HCT116 (cell line): ENCODE data around the gene GANC. TPM values are rescaled to one million over a fixed set of nuclear protein-coding genes. Genes with fewer than 3 reads are reported as not detected.

ENCODE experiments used
- ATAC-seq: fragments of 200-7000 bp; cut with Tn5 transposase; 2 replicates; pipeline ENCODE4 v1.9.1; 2020; ENCODE audit warnings: mild to moderate bottlenecking, moderate library complexity
- BruUV-seq: library from RNA; stranded (reverse); fragments of 400-500 nt; replicated peaks from 2 replicates; lab custom pipeline; 2021; lab: Mats Ljungman, UMichigan
- CTCF ChIA-PET: fragments of 300-600 bp; sonication (Branson Sonifier 250); formaldehyde crosslinking; loops from one replicate; lab custom pipeline; 2021; ENCODE audit warnings: antibody characterized with exemption; lab: Charles Lee
- POLR2A ChIA-PET: fragments of 300-600, 350-600 bp; sonication (Branson Sonifier 250); formaldehyde crosslinking; loops from one replicate; lab custom pipeline; 2021; ENCODE audit warnings: antibody characterized with exemption; lab: Charles Lee
- RAD21 ChIA-PET, 2 experiments: fragments of 300-600 bp; sonication (Branson Sonifier 250); formaldehyde crosslinking; loops; one replicate each; lab custom pipeline; 2023; ENCODE audit warnings: low total read pairs in 2 of 2; ENCODE audit not compliant: uncharacterized antibody in 2 of 2, unreplicated experiment in 2 of 2, low non-redundant PET in 1 of 2; lab: Charles Lee
- DNase-seq: peaks from one replicate; pipeline ENCODE4 v3.0.0-alpha.2; 2010; ENCODE audit warnings: low read depth, low spot score
- H2AFZ ChIP-seq: fragments of 200-600 bp; shearing (Covaris generic), sonication (generic); 2 replicates; pipeline ENCODE4 v1.6.1; 2017; ENCODE audit warnings: low read depth, mixed run types, mixed read lengths, antibody characterized with exemption, low read length; ENCODE audit not compliant: poor library complexity, severe bottlenecking
- H3K27ac ChIP-seq: 2 replicates; pipeline ENCODE4 v1.5.1; 2012; ENCODE audit warnings: low read depth, low read length
- H3K27me3 ChIP-seq: fragments of 200-600 bp; sonication (generic); 2 replicates; pipeline ENCODE4 v1.6.1; 2016; ENCODE audit warnings: mixed run types, low read length, mixed read lengths; ENCODE audit not compliant: insufficient read depth
- H3K36me3 ChIP-seq, 2 experiments: fragments of 200-500 bp in 1 of 2; fragments of 200-600 bp in 1 of 2; sonication (Bioruptor generic) in 1 of 2; sonication (generic) in 1 of 2; 2 replicates each; pipeline versions ENCODE4 v1.5.1 to v1.6.1; 2014 to 2016; ENCODE audit warnings: low read length in 2 of 2, inconsistent platforms in 1 of 2, mixed read lengths in 1 of 2, mixed run types in 1 of 2; ENCODE audit not compliant: insufficient read depth in 2 of 2, control insufficient read depth in 1 of 2
- H3K4me1 ChIP-seq, 2 experiments: fragments of 200-600 bp in 1 of 2; sonication (generic) in 1 of 2; 2 replicates each; pipeline versions ENCODE4 v1.5.1 to v1.6.1; 2012 to 2017; ENCODE audit warnings: low read length in 2 of 2, inconsistent platforms in 1 of 2, mild to moderate bottlenecking in 1 of 2, mixed read lengths in 1 of 2, mixed run types in 1 of 2, moderate library complexity in 1 of 2; ENCODE audit not compliant: insufficient read depth in 2 of 2, control insufficient read depth in 1 of 2
- H3K4me2 ChIP-seq: fragments of 200-600 bp; sonication (generic); 2 replicates; pipeline ENCODE4 v1.6.1; 2017; ENCODE audit warnings: mixed run types, low read length, mixed read lengths
- H3K4me3 ChIP-seq, 2 experiments: fragments of 200-600 bp in 1 of 2; sonication (generic) in 1 of 2; replicated peaks in 1 of 2; 2 replicates each; pipeline ENCODE4 v1.5.1; 2011 to 2016; ENCODE audit warnings: low read length in 2 of 2, control low read depth in 1 of 2, low read depth in 1 of 2, mild to moderate bottlenecking in 1 of 2, mixed read lengths in 1 of 2, mixed run types in 1 of 2
- H3K79me2 ChIP-seq: fragments of 200-600 bp; sonication (generic); 2 replicates; pipeline ENCODE4 v1.6.1; 2017; ENCODE audit warnings: mild to moderate bottlenecking, mixed run types, low read length, moderate library complexity, mixed read lengths; ENCODE audit not compliant: insufficient read depth
- H3K9ac ChIP-seq: fragments of 200-600 bp; sonication (generic); 2 replicates; pipeline ENCODE4 v1.6.1; 2016; ENCODE audit warnings: low read length, mixed read lengths
- H3K9me2 ChIP-seq: fragments of 200-600 bp; sonication (generic), shearing (Covaris generic); 2 replicates; pipeline ENCODE4 v1.6.1; 2017; ENCODE audit warnings: mixed run types, mild to moderate bottlenecking, moderate library complexity; ENCODE audit not compliant: insufficient read depth
- H3K9me3 ChIP-seq, 2 experiments: fragments of 200-500 bp in 1 of 2; fragments of 200-600 bp in 1 of 2; sonication (Bioruptor generic) in 1 of 2; sonication (generic) in 1 of 2; 2 replicates each; pipeline ENCODE4 v1.6.1; 2014 to 2017; ENCODE audit warnings: low read length in 2 of 2, mixed read lengths in 2 of 2, inconsistent platforms in 1 of 2, low read depth in 1 of 2, mild to moderate bottlenecking in 1 of 2, mixed run types in 1 of 2, moderate library complexity in 1 of 2; ENCODE audit not compliant: control insufficient read depth in 1 of 2, insufficient read depth in 1 of 2
- H4K20me1 ChIP-seq: fragments of 200-600 bp; sonication (generic), shearing (Covaris generic); 2 replicates; pipeline ENCODE4 v1.6.1; 2017; ENCODE audit warnings: mixed run types, mild to moderate bottlenecking, moderate library complexity; ENCODE audit not compliant: insufficient read depth
- CBX3 ChIP-seq: IDR thresholded peaks from 2 replicates; pipeline ENCODE4 v1.6.1; 2012; ENCODE audit warnings: low read depth
- EGR1 ChIP-seq: IDR thresholded peaks from 2 replicates; pipeline ENCODE4 v1.6.1; 2012; ENCODE audit warnings: low read depth
- EZH2 ChIP-seq: fragments of 200-600 bp; sonication (generic); IDR thresholded peaks from 2 replicates; pipeline ENCODE4 v1.6.1; 2017; ENCODE audit warnings: antibody characterized with exemption, mixed run types
- FOSL1 ChIP-seq: IDR thresholded peaks from 2 replicates; pipeline ENCODE4 v1.6.1; 2012; ENCODE audit warnings: low read depth
- JUND ChIP-seq: IDR thresholded peaks from 2 replicates; pipeline ENCODE4 v1.6.1; 2012
- POLR2A ChIP-seq: IDR thresholded peaks from 2 replicates; pipeline ENCODE4 v1.7.0; 2011; ENCODE audit warnings: borderline replicate concordance; ENCODE audit not compliant: insufficient read depth, insufficient read length; ENCODE audit errors: extremely low read depth
- RAD21 ChIP-seq: IDR thresholded peaks from 2 replicates; pipeline ENCODE4 v1.6.1; 2012; ENCODE audit warnings: low read depth, mild to moderate bottlenecking
- SIN3A ChIP-seq: IDR thresholded peaks from 2 replicates; pipeline ENCODE4 v1.6.1; 2012; ENCODE audit warnings: low read depth
- SP1 ChIP-seq: IDR thresholded peaks from 2 replicates; pipeline ENCODE4 v1.6.1; 2012; ENCODE audit warnings: low read depth
- SRF ChIP-seq: IDR thresholded peaks from 2 replicates; pipeline ENCODE4 v1.6.1; 2012; ENCODE audit warnings: low read depth
- TCF7L2 ChIP-seq: IDR thresholded peaks from 2 replicates; pipeline ENCODE4 v1.7.0; 2011; ENCODE audit warnings: borderline replicate concordance, inconsistent platforms; ENCODE audit not compliant: insufficient read depth, insufficient read length; ENCODE audit errors: extremely low read depth
- YY1 ChIP-seq: IDR thresholded peaks from 2 replicates; pipeline ENCODE4 v1.6.1; 2011; ENCODE audit warnings: low read length, low read depth, moderate library complexity, mild to moderate bottlenecking; ENCODE audit not compliant: insufficient replicate concordance; ENCODE audit errors: extremely low read depth
- ZNF274 ChIP-seq: fragments of 200-500 bp; sonication (Bioruptor generic); IDR thresholded peaks from 2 replicates; pipeline ENCODE4 v1.6.1; 2014; ENCODE audit warnings: mild to moderate bottlenecking, low read depth, low read length, inconsistent platforms
- intact Hi-C: fragments of 100-400 bp; cut with micrococcal nuclease; formaldehyde crosslinking; loops from 2 replicates; pipeline ENCODE4 v1.10.0; 2022
- total RNA-seq: library from RNA; stranded (reverse); gene quantifications from one replicate; pipeline ENCODE4 v1.2.1, GENCODE V29; 2021; ENCODE audit not compliant: unreplicated experiment
- TF ChIP-seq, protein P1 (sequence below): IDR thresholded peaks from 2 replicates; pipeline ENCODE4 v1.6.1; 2012; ENCODE audit warnings: low read depth
- TF ChIP-seq, protein P2 (sequence below), 3 experiments: fragments of 200-600 bp in 1 of 3; sonication (generic) in 1 of 3; IDR thresholded peaks in 2 of 3; conservative IDR thresholded peaks in 1 of 3; 2 replicates each; pipeline ENCODE4 v1.5.1; 2012 to 2017; ENCODE audit warnings: low read depth in 2 of 3, low read length in 2 of 3, antibody characterized with exemption in 1 of 3, borderline replicate concordance in 1 of 3, control low read depth in 1 of 3, mild to moderate bottlenecking in 1 of 3, mixed read lengths in 1 of 3, mixed run types in 1 of 3, moderate library complexity in 1 of 3; ENCODE audit not compliant: insufficient read depth in 1 of 3
- TF ChIP-seq, protein P3 (sequence below): IDR thresholded peaks from 2 replicates; pipeline ENCODE4 v1.6.1; 2012
- TF ChIP-seq, protein P4 (sequence below): IDR thresholded peaks from 2 replicates; pipeline ENCODE4 v1.6.1; 2011; ENCODE audit warnings: mild to moderate bottlenecking, low read length, moderate library complexity; ENCODE audit not compliant: insufficient replicate concordance; ENCODE audit errors: extremely low read depth
- TF ChIP-seq, protein P5 (sequence below): IDR thresholded peaks from 2 replicates; pipeline ENCODE4 v1.6.1; 2012

GANC gene
- total RNA-seq, 1 experiment from 2014 or later, result 13.1 TPM

DNA sequence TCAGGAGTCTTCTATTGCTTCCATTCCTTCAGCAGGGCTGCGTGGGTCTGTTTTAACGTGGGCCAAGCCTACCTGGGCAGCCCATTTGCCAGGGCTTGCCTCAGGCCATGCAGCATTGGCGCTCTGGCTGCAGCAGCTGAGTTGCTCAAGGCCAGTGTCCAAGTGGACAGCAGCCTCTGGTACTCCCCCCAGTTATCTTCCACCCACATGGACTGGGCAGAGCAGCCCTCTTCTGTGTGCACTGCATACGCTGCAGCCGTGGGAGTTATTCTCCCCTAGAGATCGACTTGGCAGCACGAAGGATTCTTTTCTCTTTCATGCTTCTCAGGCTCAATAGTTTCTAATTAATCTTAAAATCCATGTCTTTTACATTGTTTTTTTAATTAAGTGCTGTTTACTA is 79.4 kb downstream of the GANC start:
- Histone ChIP-seq H3K4me1 (no peaks in the 10 kb centered on the region), H2AFZ (no peak overlapping the region), H3K79me2 (no peaks in the 10 kb centered on the region), H3K4me3 (no peak overlapping the region), H3K36me3 (no peaks in the 10 kb centered on the region), H3K9me3 (no peaks in the 10 kb centered on the region), H3K27me3 (no peaks in the 10 kb centered on the region), H3K9me2 (no peaks in the 10 kb centered on the region), H3K9ac (no peak overlapping the region), H4K20me1 (no peaks in the 10 kb centered on the region), H3K27ac (no peak overlapping the region), H3K4me2 (no peak overlapping the region)
- ChIA-PET CTCF (no interaction called here), POLR2A (no interaction called here), RAD21 (no interaction called here)
- no TSS peak for BruUV-seq
- TF ChIP-seq, protein P1, sequence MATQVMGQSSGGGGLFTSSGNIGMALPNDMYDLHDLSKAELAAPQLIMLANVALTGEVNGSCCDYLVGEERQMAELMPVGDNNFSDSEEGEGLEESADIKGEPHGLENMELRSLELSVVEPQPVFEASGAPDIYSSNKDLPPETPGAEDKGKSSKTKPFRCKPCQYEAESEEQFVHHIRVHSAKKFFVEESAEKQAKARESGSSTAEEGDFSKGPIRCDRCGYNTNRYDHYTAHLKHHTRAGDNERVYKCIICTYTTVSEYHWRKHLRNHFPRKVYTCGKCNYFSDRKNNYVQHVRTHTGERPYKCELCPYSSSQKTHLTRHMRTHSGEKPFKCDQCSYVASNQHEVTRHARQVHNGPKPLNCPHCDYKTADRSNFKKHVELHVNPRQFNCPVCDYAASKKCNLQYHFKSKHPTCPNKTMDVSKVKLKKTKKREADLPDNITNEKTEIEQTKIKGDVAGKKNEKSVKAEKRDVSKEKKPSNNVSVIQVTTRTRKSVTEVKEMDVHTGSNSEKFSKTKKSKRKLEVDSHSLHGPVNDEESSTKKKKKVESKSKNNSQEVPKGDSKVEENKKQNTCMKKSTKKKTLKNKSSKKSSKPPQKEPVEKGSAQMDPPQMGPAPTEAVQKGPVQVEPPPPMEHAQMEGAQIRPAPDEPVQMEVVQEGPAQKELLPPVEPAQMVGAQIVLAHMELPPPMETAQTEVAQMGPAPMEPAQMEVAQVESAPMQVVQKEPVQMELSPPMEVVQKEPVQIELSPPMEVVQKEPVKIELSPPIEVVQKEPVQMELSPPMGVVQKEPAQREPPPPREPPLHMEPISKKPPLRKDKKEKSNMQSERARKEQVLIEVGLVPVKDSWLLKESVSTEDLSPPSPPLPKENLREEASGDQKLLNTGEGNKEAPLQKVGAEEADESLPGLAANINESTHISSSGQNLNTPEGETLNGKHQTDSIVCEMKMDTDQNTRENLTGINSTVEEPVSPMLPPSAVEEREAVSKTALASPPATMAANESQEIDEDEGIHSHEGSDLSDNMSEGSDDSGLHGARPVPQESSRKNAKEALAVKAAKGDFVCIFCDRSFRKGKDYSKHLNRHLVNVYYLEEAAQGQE, result no peak
- TF ChIP-seq JUND (no peak), EGR1 (no peak), SRF (no peak), SP1 (no peak), CBX3 (no peak), FOSL1 (no peak), TCF7L2 (no peak), SIN3A (no peak), ZNF274 (no peak), EZH2 (no peak), YY1 (no peak), POLR2A (no peak), RAD21 (no peak)
- TF ChIP-seq, protein P2, sequence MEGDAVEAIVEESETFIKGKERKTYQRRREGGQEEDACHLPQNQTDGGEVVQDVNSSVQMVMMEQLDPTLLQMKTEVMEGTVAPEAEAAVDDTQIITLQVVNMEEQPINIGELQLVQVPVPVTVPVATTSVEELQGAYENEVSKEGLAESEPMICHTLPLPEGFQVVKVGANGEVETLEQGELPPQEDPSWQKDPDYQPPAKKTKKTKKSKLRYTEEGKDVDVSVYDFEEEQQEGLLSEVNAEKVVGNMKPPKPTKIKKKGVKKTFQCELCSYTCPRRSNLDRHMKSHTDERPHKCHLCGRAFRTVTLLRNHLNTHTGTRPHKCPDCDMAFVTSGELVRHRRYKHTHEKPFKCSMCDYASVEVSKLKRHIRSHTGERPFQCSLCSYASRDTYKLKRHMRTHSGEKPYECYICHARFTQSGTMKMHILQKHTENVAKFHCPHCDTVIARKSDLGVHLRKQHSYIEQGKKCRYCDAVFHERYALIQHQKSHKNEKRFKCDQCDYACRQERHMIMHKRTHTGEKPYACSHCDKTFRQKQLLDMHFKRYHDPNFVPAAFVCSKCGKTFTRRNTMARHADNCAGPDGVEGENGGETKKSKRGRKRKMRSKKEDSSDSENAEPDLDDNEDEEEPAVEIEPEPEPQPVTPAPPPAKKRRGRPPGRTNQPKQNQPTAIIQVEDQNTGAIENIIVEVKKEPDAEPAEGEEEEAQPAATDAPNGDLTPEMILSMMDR (IDR thresholded peaks at IDR 0.05 in 2 of 3, conservative IDR thresholded peaks at IDR 0.05 in 1 of 3; ENCODE audit: borderline replicate concordance in 1 of 3, insufficient read depth in 1 of 3, low read depth in 2 of 3, low read length in 2 of 3), result no peak
- TF ChIP-seq, protein P3, sequence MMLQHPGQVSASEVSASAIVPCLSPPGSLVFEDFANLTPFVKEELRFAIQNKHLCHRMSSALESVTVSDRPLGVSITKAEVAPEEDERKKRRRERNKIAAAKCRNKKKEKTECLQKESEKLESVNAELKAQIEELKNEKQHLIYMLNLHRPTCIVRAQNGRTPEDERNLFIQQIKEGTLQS, result no peak
- TF ChIP-seq, protein P4, sequence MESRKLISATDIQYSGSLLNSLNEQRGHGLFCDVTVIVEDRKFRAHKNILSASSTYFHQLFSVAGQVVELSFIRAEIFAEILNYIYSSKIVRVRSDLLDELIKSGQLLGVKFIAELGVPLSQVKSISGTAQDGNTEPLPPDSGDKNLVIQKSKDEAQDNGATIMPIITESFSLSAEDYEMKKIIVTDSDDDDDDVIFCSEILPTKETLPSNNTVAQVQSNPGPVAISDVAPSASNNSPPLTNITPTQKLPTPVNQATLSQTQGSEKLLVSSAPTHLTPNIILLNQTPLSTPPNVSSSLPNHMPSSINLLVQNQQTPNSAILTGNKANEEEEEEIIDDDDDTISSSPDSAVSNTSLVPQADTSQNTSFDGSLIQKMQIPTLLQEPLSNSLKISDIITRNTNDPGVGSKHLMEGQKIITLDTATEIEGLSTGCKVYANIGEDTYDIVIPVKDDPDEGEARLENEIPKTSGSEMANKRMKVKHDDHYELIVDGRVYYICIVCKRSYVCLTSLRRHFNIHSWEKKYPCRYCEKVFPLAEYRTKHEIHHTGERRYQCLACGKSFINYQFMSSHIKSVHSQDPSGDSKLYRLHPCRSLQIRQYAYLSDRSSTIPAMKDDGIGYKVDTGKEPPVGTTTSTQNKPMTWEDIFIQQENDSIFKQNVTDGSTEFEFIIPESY, result no peak
- TF ChIP-seq, protein P5, sequence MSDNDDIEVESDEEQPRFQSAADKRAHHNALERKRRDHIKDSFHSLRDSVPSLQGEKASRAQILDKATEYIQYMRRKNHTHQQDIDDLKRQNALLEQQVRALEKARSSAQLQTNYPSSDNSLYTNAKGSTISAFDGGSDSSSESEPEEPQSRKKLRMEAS, result no peak
- no peak for ATAC-seq
- DNase-seq, result no peak
- intact Hi-C loops, result no loop called here
